Hepatocyte (in vitro differentiated cells): ENCODE measurements around the gene ARID1A. TPM values are rescaled to one million over a fixed set of nuclear protein-coding genes. Genes with fewer than 3 reads are reported as not detected.

Experiments
- DNase-seq: peaks from one replicate; pipeline ENCODE4 v3.0.0-alpha.2; 2016; ENCODE audit warnings: low spot score
- H2AFZ ChIP-seq: fragments of 200-600 bp; sonication (generic); 2 replicates; pipeline ENCODE4 v1.6.0; 2016; ENCODE audit warnings: antibody characterized with exemption, mild to moderate bottlenecking
- H3K27ac ChIP-seq: fragments of 200-600 bp; sonication (generic); 2 replicates; pipeline ENCODE4 v1.5.1; 2016; ENCODE audit warnings: mild to moderate bottlenecking
- H3K27me3 ChIP-seq: fragments of 200-600 bp; sonication (generic); 2 replicates; pipeline ENCODE4 v1.6.1; 2016
- H3K36me3 ChIP-seq: fragments of 200-600 bp; sonication (generic); replicated peaks from 2 replicates; pipeline ENCODE4 v1.5.1; 2016; ENCODE audit warnings: low read depth; ENCODE audit not compliant: insufficient read depth
- H3K4me1 ChIP-seq: fragments of 200-600 bp; sonication (generic); 2 replicates; pipeline ENCODE4 v1.5.1; 2016; ENCODE audit warnings: mild to moderate bottlenecking, moderate library complexity; ENCODE audit not compliant: insufficient read depth
- H3K4me2 ChIP-seq: fragments of 200-600 bp; sonication (generic); 2 replicates; pipeline ENCODE4 v1.6.0; 2016
- H3K4me3 ChIP-seq: fragments of 200-600 bp; sonication (generic); 2 replicates; pipeline ENCODE4 v1.5.1; 2016; ENCODE audit warnings: mild to moderate bottlenecking
- H3K79me2 ChIP-seq: fragments of 200-600 bp; sonication (generic); 2 replicates; pipeline ENCODE4 v1.6.0; 2017; ENCODE audit warnings: mild to moderate bottlenecking
- H3K9me2 ChIP-seq: fragments of 200-600 bp; sonication (generic); replicated peaks from 2 replicates; pipeline ENCODE4 v1.6.0; 2017; ENCODE audit warnings: mild to moderate bottlenecking; ENCODE audit not compliant: insufficient read depth
- H3K9me3 ChIP-seq: fragments of 200-600 bp; sonication (generic); 2 replicates; pipeline ENCODE4 v1.5.1; 2016; ENCODE audit warnings: low read depth, mild to moderate bottlenecking
- H4K20me1 ChIP-seq: fragments of 200-600 bp; sonication (generic); 2 replicates; pipeline ENCODE4 v1.6.0; 2016; ENCODE audit warnings: mild to moderate bottlenecking; ENCODE audit not compliant: insufficient read depth, poor library complexity, severe bottlenecking
- CTCF ChIP-seq: fragments of 200-600 bp; sonication (generic); IDR thresholded peaks from 2 replicates; pipeline ENCODE4 v1.5.1; 2016; ENCODE audit warnings: antibody characterized with exemption, mild to moderate bottlenecking; ENCODE audit not compliant: poor library complexity
- EZH2 ChIP-seq: fragments of 200-600 bp; sonication (generic); IDR thresholded peaks from 2 replicates; pipeline ENCODE4 v1.6.1; 2016; ENCODE audit warnings: antibody characterized with exemption, mild to moderate bottlenecking, borderline replicate concordance
- EZH2phosphoT487 ChIP-seq: fragments of 200-600 bp; sonication (generic); IDR thresholded peaks from one replicate; pipeline ENCODE4 v1.6.1; 2018; ENCODE audit warnings: antibody characterized with exemption, mild to moderate bottlenecking, low read depth, moderate library complexity; ENCODE audit not compliant: unreplicated experiment, severe bottlenecking
- WGBS: methylation state at CpG from one replicate; pipeline ENCODE4 v1.1.6; 2016; ENCODE audit warnings: low lambda C conversion rate; ENCODE audit errors: missing lambda C conversion rate; 5-methylcytosine and 5-hydroxymethylcytosine counted together
- polyA plus RNA-seq: library from polyadenylated mRNA; unstranded; fragments of >200 nt; fragmentation: Nextera tagmentation; extraction: Ambion mirVana; gene quantifications from 2 replicates; pipeline ENCODE4 v1.2.1, GENCODE V29; 2016
- total RNA-seq: library from RNA; depleted of rRNA; stranded (reverse); fragments of >200 nt; gene quantifications from 2 replicates; pipeline ENCODE4 v1.2.3, GENCODE V29; 2014

Gene ARID1A
- total and polyA plus RNA-seq, 2 experiments from 2014 or later, result 27.9 to 35.8 TPM

DNA sequence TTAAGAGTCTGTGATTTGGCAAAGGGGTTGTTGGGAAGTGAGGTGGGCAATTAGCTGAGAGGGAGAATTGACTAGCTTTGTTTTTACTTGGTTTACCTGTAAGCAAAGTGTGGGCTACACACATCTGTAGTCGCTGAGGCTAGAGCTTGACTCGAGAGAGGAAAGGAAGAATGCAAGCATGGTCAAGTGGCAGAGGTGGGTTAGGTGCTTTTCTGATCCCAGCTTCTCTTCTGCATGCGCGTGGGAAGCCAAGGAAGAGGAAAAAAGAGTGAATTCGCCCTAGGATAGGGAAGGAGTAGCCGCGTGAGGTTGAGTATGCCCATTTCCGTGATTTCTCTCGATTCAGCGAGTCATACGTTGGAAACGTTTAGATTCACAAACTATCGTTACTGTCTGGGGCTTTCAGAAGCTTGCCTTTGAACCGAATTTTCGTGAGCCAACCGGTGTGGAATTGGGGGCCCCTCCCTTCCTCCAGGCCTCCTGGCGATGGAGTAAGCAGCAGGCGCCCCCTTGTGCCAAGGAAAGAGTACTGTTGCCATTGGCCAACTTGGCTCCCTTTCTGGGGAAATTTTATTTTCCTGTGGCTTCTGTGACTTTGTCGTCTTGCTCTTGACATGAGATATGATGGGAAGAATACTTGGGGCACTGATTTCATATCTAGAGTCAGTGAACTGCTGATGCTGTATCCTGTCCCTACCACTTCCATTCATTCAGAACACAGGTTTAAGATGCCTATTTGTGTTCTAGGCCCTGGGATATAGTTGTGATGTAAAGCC is 93.2 kb downstream of the ARID1A start:
- 7% methylated on average over 19 of the region's 19 CpGs for WGBS
- Histone ChIP-seq H4K20me1 (no peaks in the 10 kb centered on the region), H3K27ac (peak overlapping the region; percentile 99), H3K9me3 (no peaks in the 10 kb centered on the region), H3K4me1 (peaks cover 25% of the 10 kb centered on the region), H2AFZ (peak overlapping the region; percentile 36), H3K4me2 (peak overlapping the region; percentile 93), H3K9me2 (no peaks in the 10 kb centered on the region), H3K79me2 (peaks cover 8% of the 10 kb centered on the region), H3K27me3 (no peaks in the 10 kb centered on the region), H3K36me3 (no peaks in the 10 kb centered on the region), H3K4me3 (peak overlapping the region; percentile 41)
- peak; percentile 99 for TF ChIP-seq CTCF
- TF ChIP-seq EZH2phosphoT487, result no peak
- DNase-seq, result peak; percentile 91

GRCh38 chr1:26789612-26789865 is 93.7 kb downstream of the ARID1A start:
- no peaks in the 10 kb centered on the region for H3K36me3 ChIP-seq
- no peaks in the 10 kb centered on the region for H4K20me1 ChIP-seq
- peaks cover 24% of the 10 kb centered on the region for H3K4me1 ChIP-seq
- peaks cover 8% of the 10 kb centered on the region for H3K79me2 ChIP-seq
- no peak overlapping the region for H3K4me3 ChIP-seq
- H3K27ac ChIP-seq, result no peak overlapping the region
- TF ChIP-seq EZH2phosphoT487 (no peak), EZH2 (no peak), CTCF (no peak)
- H2AFZ ChIP-seq, result no peak overlapping the region
- H3K27me3 ChIP-seq, result no peaks in the 10 kb centered on the region
- peak overlapping the region; percentile 93 for H3K4me2 ChIP-seq
- no peaks in the 10 kb centered on the region for H3K9me3 ChIP-seq
- H3K9me2 ChIP-seq, result no peaks in the 10 kb centered on the region
- WGBS, result 68% methylated on average over 3 of the region's 3 CpGs
- no peak for DNase-seq

GRCh38 chr1:26789931-26790330 is 94.1 kb downstream of the ARID1A start:
- no peak overlapping the region for H3K4me3 ChIP-seq
- peaks cover 8% of the 10 kb centered on the region for H3K79me2 ChIP-seq
- no peak overlapping the region for H2AFZ ChIP-seq
- no peak overlapping the region for H3K27ac ChIP-seq
- no peak for DNase-seq
- no peaks in the 10 kb centered on the region for H3K27me3 ChIP-seq
- H3K36me3 ChIP-seq, result no peaks in the 10 kb centered on the region
- H3K9me3 ChIP-seq, result no peaks in the 10 kb centered on the region
- H4K20me1 ChIP-seq, result no peaks in the 10 kb centered on the region
- no peak overlapping the region for H3K4me2 ChIP-seq
- H3K4me1 ChIP-seq, result peaks cover 21% of the 10 kb centered on the region
- 69% methylated on average over 4 of the region's 4 CpGs for WGBS
- TF ChIP-seq EZH2phosphoT487 (no peak), EZH2 (no peak), CTCF (no peak)
- no peaks in the 10 kb centered on the region for H3K9me2 ChIP-seq
